HG03097 (cell line): Measurements from ENCODE around the gene GNG14.
A peak's percentile ranks its signal among the peaks of the same experiment; 100 is the strongest.
"Not testable (repeated sequence)": the region's sequence is repeated elsewhere in the genome, so short reads cannot be mapped to it uniquely, and the experiment has no call there.

Experiments used
- ATAC-seq: cut with Tn5 transposase; IDR thresholded peaks from one replicate; pipeline ENCODE4 v1.9.1; 2021; ENCODE audit not compliant: unreplicated experiment, low FRiP score

Gene GNG14

GRCh38 chr19:12721656-12722565 is 34.1 kb downstream of the GNG14 start:
- peak; percentile 8 for ATAC-seq

GRCh38 chr19:12722566-12723380 is 35.0 kb downstream of the GNG14 start:
- peak; percentile 80 for ATAC-seq

GRCh38 chr19:12723381-12723640 is 35.5 kb downstream of the GNG14 start:
- ATAC-seq: no peak

- no peak for ATAC-seq
Measured at GRCh38 chr19:12723641-12724426, 36.0 kb downstream of the GNG14 start, which contains the start of gene TNPO2. TSS of gene TNPO2 (minus strand) at chr19:12723932. CDS start at chr19:12720977, 2,955 bp downstream.

GRCh38 chr19:12725612-12726011 is 37.8 kb downstream of the GNG14 start:
- ATAC-seq: not testable (repeated sequence)

GRCh38 chr19:12726988-12727316 is 39.2 kb downstream of the GNG14 start:
- no peak for ATAC-seq

- ATAC-seq: no peak
Measured at GRCh38 chr19:12727745-12728433, 40.1 kb downstream of the GNG14 start.

- no peak for ATAC-seq
Measured at GRCh38 chr19:12730064-12730463, 42.3 kb downstream of the GNG14 start.

GRCh38 chr19:12731337-12731736 is 43.5 kb downstream of the GNG14 start:
- no peak for ATAC-seq

GRCh38 chr19:12733369-12734214 is 45.8 kb downstream of the GNG14 start:
- ATAC-seq: no peak

GRCh38 chr19:12736995-12737834 is 49.4 kb downstream of the GNG14 start, which contains the start of gene GET3:
TSS of gene GET3 (plus strand) at chr19:12737497. CDS start at chr19:12737506, 9 bp downstream.
- peak; percentile 65 for ATAC-seq

- ATAC-seq: no peak
Measured at GRCh38 chr19:12737835-12738351, 50.1 kb downstream of the GNG14 start.
